GM15510 (cell line): ENCODE results near the gene BABAM2.

Experiments
- POLR2A ChIP-seq: IDR thresholded peaks from 3 replicates; pipeline ENCODE4 v1.6.1; 2011; ENCODE audit warnings: borderline replicate concordance; ENCODE audit not compliant: insufficient read length; ENCODE audit errors: extremely low read depth

Gene BABAM2

DNA sequence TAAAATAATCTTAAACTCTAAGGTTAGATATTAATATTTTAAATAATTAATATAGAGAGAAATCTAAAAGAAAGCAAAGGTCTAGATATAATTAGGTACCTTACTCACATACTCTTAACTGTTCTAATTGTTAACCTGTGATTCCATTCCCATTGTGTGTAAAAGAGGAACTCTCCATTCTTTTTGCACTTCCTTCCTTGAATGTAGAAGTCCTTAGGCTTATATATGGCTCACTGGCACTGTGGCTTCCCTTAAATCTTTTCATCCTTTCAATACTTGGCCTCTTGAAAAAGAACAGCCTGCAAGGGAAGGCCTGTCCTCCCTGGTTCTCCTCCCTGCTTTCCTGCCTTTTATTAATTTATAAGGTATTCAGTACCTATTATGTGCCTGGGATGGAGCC lies 319.3 kb downstream of the BABAM2 start:
- no peak for TF ChIP-seq POLR2A

DNA sequence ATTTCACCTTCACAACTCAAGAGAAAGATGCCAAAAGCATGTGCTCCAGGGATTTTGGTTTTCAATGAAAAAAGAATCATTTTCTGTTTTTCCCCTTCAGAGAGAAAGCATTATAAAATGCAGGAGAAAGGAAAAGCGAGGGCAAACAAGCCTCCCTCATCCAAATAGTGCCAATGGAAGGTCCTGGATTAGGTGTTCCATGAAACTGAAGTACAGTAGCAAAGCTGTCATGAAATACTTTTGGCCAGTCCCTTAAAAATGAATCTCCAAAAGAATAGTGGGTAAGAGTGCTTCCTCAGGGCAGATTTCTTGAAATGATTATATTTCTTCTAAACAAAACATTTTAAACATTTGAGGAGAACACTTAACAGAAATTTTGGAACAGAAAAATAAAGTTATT lies 320.0 kb downstream of the BABAM2 start:
- TF ChIP-seq POLR2A, result no peak

DNA sequence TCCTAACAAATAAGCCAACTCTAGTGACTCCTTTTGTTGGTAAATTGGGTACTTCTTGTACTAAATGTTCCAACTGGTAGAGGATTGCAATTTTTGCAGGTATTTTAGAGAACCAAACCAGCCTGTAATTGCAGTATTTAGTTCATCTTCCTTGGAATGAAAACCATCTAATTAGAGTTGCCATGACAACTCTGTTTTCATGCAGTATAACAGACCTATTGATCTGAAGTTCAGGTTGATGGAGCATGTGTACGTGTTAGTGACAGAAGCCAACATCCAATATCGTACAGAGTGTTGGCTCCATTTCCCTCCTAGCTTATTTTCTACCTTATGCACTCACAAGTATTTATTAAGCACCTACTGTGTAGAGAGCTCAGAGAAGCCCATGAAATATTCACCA lies 325.8 kb downstream of the BABAM2 start:
- no peak for TF ChIP-seq POLR2A

DNA sequence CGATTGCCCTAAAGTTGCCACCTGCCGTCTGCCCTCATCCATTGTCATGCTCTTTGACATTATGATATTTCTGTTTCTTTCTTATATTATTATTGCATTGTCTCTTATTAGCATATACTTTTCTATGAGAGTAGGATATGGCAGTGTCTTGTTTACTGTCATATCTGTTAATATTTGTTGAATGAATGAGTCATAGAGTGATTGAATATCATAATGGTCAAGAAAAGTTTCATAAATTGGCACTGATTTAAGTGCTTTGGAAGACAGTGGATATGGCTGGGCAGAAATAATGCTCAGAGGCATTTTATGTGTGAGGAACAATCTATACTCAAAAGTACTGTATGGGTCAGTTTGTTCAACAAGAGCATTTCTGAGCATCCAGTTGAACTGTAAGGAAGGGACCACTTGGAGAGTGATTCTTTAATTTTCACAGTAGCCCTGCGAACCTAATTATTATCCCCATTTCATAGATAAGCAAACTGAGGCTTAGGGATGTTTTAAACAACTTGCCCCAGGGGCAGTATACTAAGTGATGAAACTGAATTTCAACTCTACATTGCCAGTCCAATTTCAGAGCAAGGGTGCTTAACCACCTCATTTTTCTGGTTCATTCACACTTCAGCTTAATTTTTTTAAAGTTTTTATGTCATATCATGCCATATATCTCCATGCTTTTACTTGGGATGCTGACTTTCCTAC lies 326.7 kb downstream of the BABAM2 start:
- no peak for TF ChIP-seq POLR2A

DNA sequence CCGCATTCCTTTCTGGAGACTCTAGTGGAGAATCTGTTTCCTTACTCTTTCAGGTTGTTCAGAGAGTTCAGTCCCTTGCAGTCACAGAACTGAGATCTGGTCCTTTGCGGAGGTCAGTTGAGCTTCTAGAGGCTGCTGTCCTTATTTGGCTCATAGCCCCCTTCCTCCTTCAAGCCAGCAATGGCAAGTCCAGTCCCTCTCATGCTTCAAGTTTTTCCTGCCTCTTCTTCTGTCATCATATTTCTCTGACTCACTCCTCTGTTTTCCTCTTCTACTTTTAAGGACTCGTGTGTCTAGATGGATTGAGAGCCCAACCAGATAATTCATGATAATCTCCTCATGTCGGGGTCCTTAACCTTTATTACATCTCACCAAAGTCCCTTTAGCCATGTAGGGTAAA lies 328.6 kb downstream of the BABAM2 start:
- TF ChIP-seq POLR2A, result no peak

DNA sequence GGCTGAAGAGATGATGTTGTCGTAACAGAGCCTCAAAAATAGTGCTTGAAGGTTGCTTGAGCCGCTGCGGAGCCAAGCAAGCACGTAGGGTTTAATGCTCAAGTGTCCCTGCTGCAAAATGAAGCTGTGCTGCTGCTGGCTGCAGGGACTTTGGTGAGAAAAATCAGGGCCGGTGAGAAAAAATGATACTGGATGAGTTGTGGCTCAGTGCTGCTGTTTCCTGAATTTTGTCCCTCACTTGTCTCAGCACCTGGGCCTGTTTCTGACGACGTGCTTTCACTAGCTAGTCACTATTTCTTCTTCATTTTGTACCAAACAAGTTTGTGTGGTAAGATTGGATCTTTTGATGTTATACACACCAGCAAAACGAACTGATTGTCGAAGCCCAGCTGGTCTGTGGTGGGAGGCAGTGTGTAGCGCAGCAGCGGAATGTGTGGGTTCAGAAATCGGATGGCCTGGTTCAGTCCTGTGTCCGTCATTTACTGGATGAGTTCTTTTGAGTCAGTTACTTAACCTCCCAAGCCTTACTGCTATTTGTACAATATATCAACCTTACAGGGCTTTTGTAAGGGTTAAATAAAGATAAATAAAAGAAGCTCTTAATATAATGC lies 329.3 kb downstream of the BABAM2 start:
- no peak for TF ChIP-seq POLR2A

DNA sequence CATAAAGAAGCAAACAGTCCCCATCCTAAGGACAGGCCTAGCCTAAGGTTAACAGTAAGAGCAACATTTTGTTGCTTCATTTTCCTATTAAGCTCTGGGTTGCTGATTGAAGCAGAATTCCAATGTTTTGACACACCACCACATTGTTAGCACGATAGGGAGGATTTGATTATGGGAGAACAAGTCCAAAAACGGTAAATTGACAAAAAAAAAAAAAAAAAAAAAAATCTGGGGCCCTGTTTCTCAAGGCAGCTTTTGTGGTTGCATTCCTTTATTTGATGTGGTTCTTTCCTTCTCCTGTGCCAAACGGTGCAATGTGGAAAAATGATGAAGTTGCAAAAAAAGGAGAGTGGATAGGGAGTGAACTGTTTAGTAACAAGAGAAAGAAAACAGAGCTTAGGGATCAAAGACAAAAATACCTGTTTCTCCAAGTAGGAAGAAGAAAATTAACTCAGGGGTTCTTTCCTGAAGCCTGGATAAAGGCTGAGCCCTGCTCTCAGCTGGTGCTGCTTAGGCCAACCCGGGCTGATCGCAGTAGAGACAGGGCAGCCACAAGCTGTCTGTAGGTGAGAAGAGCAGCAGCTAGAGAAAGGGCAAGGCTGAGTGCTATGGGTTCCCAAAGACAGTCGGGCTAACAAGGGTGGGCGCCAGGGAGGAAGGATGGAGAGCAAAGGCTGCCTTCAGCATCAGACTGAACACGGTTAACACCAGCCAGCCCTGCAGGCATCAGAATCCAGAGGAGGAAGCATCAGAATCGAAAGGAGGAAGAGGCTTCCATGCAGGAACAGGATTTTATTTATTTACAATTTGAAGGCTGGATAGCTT lies 334.3 kb downstream of the BABAM2 start:
- no peak for TF ChIP-seq POLR2A

DNA sequence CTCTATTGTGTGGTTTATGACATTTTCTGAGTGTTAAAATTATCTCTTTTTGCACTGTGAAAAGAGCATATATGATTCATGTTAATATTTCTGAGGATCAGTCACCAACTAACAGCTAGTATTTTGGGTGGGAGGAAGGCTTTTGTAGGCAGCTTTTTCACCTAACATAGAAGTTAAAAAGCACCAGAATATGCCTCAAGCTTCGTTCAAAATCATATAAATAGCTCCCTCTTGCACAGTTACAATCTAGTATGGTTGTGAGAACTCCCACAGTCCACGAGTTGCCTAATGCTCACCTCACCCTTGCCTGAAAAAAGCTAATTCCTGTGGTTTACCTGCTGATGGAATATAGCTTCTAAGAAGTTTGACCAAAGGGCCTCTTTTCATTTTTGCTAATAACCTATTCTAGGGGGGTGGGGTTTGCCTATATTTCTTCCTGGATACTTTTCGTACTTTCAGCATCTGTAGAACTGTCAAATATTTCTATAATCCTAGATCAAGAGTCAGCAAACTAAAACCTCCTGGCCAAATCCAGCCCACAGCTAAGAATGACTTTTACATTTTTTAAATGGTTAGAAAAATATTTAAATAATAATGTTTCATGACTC lies 335.0 kb downstream of the BABAM2 start:
- no peak for TF ChIP-seq POLR2A

DNA sequence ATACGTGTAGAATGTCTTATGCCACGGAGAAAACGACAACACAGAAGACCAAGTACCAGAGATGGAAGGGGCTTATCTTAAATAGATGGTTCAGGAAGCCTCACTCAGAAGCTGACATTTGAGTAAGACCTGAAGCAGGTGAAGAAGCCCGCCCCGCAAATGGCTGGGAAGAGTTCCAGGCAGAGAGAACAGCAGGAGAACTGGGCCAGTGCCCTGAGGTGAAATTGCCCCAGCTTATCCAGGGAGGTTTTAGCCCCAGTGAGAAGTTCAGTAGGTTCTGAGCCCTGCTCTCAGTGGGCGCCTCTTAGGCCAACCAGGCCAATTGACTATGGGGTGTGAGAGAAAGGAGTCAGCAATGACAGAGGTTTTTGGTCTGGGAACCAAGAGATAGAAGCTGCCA lies 336.0 kb downstream of the BABAM2 start:
- no peak for TF ChIP-seq POLR2A

DNA sequence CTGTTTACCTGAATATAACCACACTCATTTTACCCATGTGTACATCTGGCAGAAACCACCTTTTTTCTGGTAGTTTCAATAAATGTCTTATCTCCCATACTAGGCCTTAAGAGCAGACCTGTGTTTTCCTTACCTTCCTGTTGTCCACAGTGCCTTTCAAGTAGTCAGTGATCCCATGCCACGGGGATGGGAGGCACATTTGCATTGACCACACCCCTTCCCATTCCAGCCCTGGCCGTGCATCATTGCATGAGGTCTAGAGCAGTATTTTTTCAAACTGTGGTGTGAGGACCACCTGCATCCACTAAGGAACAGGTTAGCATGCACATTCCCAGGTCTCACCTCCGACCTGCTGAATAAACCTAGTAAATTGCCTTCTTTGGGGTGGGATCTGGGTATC lies 337.0 kb downstream of the BABAM2 start:
- TF ChIP-seq POLR2A, result no peak

DNA sequence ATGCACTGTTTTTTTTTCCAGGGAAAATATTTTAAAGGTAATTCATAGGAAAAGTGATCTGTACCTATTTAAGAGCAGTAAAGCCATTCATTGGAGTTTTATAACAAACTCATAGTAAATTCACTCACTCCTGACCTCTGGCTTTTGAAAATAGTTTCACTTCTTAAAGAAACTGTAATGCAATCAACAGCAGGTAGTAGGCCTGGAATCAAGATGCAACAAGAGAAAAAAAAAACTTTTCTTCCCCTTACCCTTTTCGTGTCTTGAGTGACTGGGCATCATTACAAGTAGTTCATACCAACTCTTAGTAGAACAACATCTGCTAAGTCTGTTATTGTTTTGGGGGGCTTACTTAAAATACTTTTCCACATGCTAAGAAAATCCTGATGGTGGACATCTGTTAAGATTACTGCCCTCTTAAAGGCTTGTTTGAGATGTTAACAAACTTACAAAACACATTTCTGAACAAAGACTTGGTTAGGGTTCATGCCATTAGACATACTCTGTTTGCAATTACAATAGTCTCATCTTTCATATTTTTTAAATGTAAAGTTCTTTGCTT lies 338.0 kb downstream of the BABAM2 start:
- TF ChIP-seq POLR2A, result no peak

DNA sequence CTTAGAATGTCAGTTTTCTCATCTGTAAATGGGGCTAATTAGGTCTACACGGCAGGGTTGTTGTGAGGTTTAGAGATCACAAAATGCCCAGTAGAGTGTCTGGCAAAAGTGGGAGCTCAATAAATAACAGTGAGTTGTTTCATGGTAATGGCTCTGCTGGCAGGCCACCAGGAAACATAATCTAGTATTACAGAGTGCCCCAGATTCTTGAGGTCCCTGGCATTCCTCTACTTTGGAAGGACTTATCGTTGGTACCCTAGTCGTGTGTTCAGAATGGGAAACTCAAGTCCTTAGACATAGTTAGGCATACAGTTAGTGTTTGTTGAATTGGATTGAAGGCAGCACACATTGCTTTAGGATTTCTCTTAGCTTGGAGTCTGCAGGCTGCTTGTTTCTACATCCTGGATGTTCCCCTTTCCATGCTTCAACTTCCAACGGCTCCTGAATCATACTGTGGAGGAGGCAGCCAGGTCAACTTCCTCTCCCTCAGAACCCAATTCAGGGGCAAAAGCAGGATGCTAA lies 340.6 kb downstream of the BABAM2 start:
- no peak for TF ChIP-seq POLR2A

DNA sequence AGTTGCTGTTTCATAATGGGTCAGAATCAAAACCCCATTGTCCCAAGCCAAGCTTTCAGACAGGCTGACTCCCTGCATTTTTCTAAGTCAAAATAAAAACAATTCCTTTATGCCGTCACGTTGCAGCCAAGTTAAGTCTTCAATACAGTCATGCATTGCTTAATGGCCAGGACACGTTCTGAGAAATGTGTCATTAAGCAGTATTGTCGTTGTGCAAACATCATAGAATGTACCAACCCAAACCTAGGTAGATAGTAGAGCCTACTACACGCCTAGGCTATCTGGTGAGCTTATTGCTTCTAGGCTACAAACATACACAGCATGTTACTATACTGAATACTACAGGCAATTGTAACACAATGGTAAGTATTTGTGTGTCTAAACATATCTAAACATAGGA lies 341.8 kb downstream of the BABAM2 start:
- no peak for TF ChIP-seq POLR2A

DNA sequence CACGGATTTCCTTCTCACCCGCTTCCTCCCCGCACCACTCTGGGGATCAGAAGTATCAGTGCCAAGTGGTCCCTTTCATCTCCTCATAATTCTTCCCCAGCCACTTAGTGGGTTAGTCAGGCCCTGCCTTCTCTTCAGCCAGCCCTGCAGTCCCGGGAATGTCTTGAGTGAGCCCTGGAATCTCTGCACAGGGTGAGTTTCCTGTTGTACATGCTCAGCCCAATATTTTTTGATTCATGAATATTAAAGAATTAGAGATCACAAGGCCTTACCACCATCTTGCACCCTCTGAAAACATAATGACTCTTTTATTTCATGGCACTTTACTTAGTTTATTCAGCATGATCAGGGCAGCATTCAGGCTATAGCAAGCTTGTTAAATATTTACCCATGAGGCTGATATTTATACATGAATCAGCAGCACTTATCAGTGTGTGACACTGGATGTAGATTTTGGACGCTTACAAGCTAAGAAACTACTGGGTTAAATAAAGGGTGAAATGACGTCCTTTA lies 342.7 kb downstream of the BABAM2 start:
- no peak for TF ChIP-seq POLR2A

DNA sequence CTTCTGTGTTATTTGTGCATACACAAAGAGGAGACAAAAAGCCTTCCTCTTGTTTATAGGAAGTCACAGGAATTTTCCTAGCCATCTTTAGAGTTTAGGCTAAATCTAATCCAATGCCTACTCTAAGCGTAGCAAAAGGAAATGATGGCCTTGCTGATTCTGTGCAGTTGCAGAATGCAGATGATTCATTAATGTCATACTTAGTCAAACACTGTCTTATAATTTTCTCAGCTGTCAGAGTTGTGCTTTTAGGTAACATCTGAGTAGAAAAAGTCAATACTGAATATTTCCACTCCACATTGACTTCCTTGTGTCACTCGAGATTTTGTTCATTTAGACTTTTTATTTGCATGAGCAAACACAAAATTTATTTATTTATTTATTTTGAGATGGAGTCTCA lies 344.3 kb downstream of the BABAM2 start:
- TF ChIP-seq POLR2A, result no peak

DNA sequence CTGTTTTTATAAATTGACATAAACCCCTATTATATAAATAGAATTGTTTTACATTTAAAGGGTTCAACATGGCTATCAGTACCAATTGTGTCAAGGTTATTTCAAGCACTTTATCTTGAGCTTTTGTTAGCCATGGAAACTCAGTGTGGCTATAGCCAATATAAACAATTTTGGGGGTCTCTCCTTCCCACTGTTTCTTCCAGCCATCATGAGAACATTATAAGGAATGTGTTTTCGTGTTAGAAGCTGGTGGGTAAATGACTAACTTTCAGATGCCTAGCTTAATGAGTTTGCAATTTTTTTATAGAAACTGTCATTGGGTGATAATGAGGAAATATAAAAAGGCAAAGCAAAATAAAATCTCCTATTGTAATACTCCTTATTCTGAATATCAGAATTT lies 348.7 kb downstream of the BABAM2 start:
- TF ChIP-seq POLR2A, result no peak

DNA sequence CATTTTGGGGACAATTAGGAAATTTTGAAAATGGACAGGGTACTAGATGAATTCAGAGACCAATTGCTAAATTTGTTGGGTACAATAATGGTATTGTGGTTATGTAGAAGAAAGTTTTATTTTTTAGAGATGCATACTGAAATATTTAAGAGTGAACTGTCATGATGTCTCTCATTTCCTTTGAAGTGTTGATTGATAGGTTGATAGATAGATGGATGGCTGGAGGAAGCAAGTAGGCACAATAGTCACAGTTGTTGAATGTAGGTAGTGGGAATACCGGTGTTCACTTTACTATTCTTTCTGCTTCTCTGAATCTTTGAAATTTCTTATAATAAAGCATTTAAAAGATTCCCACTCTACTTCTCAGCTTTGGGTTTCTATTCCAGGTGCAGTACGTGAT lies 350.4 kb downstream of the BABAM2 start:
- TF ChIP-seq POLR2A, result no peak
